GM23338 (cell line): ENCODE data around the gene NFATC3. TPM values are rescaled to one million over a fixed set of nuclear protein-coding genes. Genes with fewer than 3 reads are reported as not detected.

Experiments used
- ATAC-seq: fragments of 200-7000 bp; cut with Tn5 transposase; 3 replicates; pipeline ENCODE4 v1.9.1; 2020
- DNase-seq: peaks from one replicate; pipeline ENCODE4 v3.0.0-alpha.2; 2015; ENCODE audit warnings: low spot score
- H2AFZ ChIP-seq: fragments of 200-600 bp; sonication (generic); 2 replicates; pipeline ENCODE4 v1.8.0; 2016; ENCODE audit warnings: antibody characterized with exemption, mild to moderate bottlenecking, moderate library complexity
- H3F3A ChIP-seq: fragments of 200-600 bp; sonication (generic); replicated peaks from 2 replicates; pipeline ENCODE4 v1.8.0; 2017; ENCODE audit warnings: antibody characterized with exemption, mixed run types, low read depth
- H3K27ac ChIP-seq: fragments of 200-600 bp; sonication (generic); 2 replicates; pipeline ENCODE4 v1.6.1; 2016; ENCODE audit warnings: low read depth
- H3K27me3 ChIP-seq: fragments of 200-600 bp; sonication (generic); 2 replicates; pipeline ENCODE4 v1.8.0; 2016; ENCODE audit warnings: mild to moderate bottlenecking, mixed run types, moderate library complexity; ENCODE audit not compliant: insufficient read depth
- H3K36me3 ChIP-seq: fragments of 200-600 bp; sonication (generic); 2 replicates; pipeline ENCODE4 v1.8.0; 2016; ENCODE audit warnings: mild to moderate bottlenecking; ENCODE audit not compliant: insufficient read depth
- H3K4me1 ChIP-seq: fragments of 200-600 bp; sonication (generic); 2 replicates; pipeline ENCODE4 v1.8.0; 2016; ENCODE audit warnings: mild to moderate bottlenecking, moderate library complexity; ENCODE audit not compliant: insufficient read depth
- H3K4me2 ChIP-seq: fragments of 200-600 bp; sonication (generic); 2 replicates; pipeline ENCODE4 v1.7.1; 2017; ENCODE audit warnings: mixed run types
- H3K4me3 ChIP-seq: fragments of 200-600 bp; sonication (generic); 2 replicates; pipeline ENCODE4 v1.6.1; 2016; ENCODE audit warnings: mixed run types
- H3K79me2 ChIP-seq: fragments of 200-600 bp; sonication (generic); replicated peaks from 2 replicates; pipeline ENCODE4 v1.8.0; 2017; ENCODE audit warnings: mild to moderate bottlenecking; ENCODE audit not compliant: insufficient read depth
- H3K9me2 ChIP-seq: fragments of 200-600 bp; sonication (generic); 2 replicates; pipeline ENCODE4 v1.8.0; 2017; ENCODE audit not compliant: insufficient read depth
- H4K20me1 ChIP-seq: fragments of 200-600 bp; sonication (generic); replicated peaks from 2 replicates; pipeline ENCODE4 v1.8.0; 2017; ENCODE audit warnings: mild to moderate bottlenecking; ENCODE audit not compliant: insufficient read depth
- H3K27ac Mint-ChIP-seq: 2 replicates; pipeline ENCODE4 v1.8.0; 2020; ENCODE audit warnings: inconsistent platforms, mild to moderate bottlenecking, moderate library complexity, mixed read lengths
- H3K27me3 Mint-ChIP-seq: 3 replicates; pipeline ENCODE4 v1.8.0; 2022; ENCODE audit warnings: low read depth, mild to moderate bottlenecking, moderate library complexity, mixed read lengths, inconsistent platforms; ENCODE audit not compliant: insufficient read depth, poor library complexity
- H3K36me3 Mint-ChIP-seq: 3 replicates; pipeline ENCODE4 v1.8.0; 2021; ENCODE audit warnings: low read depth, mild to moderate bottlenecking, inconsistent platforms, moderate library complexity, mixed read lengths
- H3K4me1 Mint-ChIP-seq: 3 replicates; pipeline ENCODE4 v1.8.0; 2020; ENCODE audit warnings: mild to moderate bottlenecking, inconsistent platforms, mixed read lengths
- H3K4me3 Mint-ChIP-seq: 3 replicates; pipeline ENCODE4 v1.8.0; 2021; ENCODE audit warnings: moderate library complexity, mild to moderate bottlenecking, inconsistent platforms, mixed read lengths
- H3K9me3 Mint-ChIP-seq: 3 replicates; pipeline ENCODE4 v1.8.0; 2020; ENCODE audit warnings: moderate library complexity, mild to moderate bottlenecking, inconsistent platforms, mixed read lengths
- CREB1 ChIP-seq: fragments of 250-450 bp; sonication (Bioruptor Pico); IDR thresholded peaks from 2 replicates; pipeline ENCODE4 v1.5.0; 2020; ENCODE audit warnings: low read depth, mild to moderate bottlenecking, moderate library complexity
- EZH2 ChIP-seq: fragments of 200-600 bp; sonication (generic); IDR thresholded peaks from one replicate; pipeline ENCODE4 v1.8.0; 2017; ENCODE audit warnings: antibody characterized with exemption, mild to moderate bottlenecking, low read depth; ENCODE audit not compliant: unreplicated experiment
- EZH2phosphoT487 ChIP-seq: fragments of 200-600 bp; sonication (generic); IDR thresholded peaks from one replicate; pipeline ENCODE4 v1.8.1; 2018; ENCODE audit warnings: antibody characterized with exemption; ENCODE audit not compliant: unreplicated experiment
- JUNB ChIP-seq: IDR thresholded peaks from one replicate; pipeline ENCODE4 v1.6.1; 2016; ENCODE audit warnings: antibody characterized with exemption; ENCODE audit not compliant: unreplicated experiment
- NANOG ChIP-seq: IDR thresholded peaks from 2 replicates; pipeline ENCODE4 v1.6.1; 2016; ENCODE audit warnings: antibody characterized with exemption, borderline replicate concordance
- REST ChIP-seq: IDR thresholded peaks from one replicate; pipeline ENCODE4 v1.6.1; 2018; ENCODE audit warnings: antibody characterized with exemption; ENCODE audit not compliant: unreplicated experiment
- ZNF331 ChIP-seq: fragments of 250-450 bp; sonication (Bioruptor Pico); IDR thresholded peaks from 2 replicates; pipeline ENCODE4 v1.5.0; 2020; ENCODE audit warnings: low read depth, mild to moderate bottlenecking, moderate library complexity
- ZNF462 ChIP-seq: fragments of 250-450 bp; sonication (Bioruptor Pico); IDR thresholded peaks from 2 replicates; pipeline ENCODE4 v1.5.0; 2020; ENCODE audit warnings: mild to moderate bottlenecking, moderate library complexity
- polyA plus RNA-seq: library from polyadenylated mRNA; unstranded; fragments of >200 nt; fragmentation: Nextera tagmentation; extraction: Ambion mirVana; gene quantifications from 2 replicates; pipeline ENCODE4 v1.2.1, GENCODE V29; 2016
- total RNA-seq: library from RNA; depleted of rRNA; stranded (reverse); fragments of >200 nt; shearing (Covaris generic); gene quantifications from 2 replicates; pipeline ENCODE4 v1.2.3, GENCODE V29; 2014
- TF ChIP-seq, protein P1 (sequence below), 2 experiments: fragments of 200-600 bp in 1 of 2; sonication (generic) in 1 of 2; conservative IDR thresholded peaks; 2 replicates each; pipeline versions ENCODE4 v1.5.1 to v1.6.1; 2016 to 2017; ENCODE audit warnings: antibody characterized with exemption in 2 of 2, low read depth in 2 of 2, mild to moderate bottlenecking in 2 of 2, moderate library complexity in 1 of 2

Gene NFATC3
- total and polyA plus RNA-seq, 2 experiments from 2014 or later, result 9.2 to 40.9 TPM

- H3K9me3 Mint-ChIP-seq, result no peaks in the 10 kb centered on the region
- no peaks in the 10 kb centered on the region for H3K36me3 ChIP-seq
- no peak overlapping the region for H3K4me3 ChIP-seq
- peaks cover 9% of the 10 kb centered on the region for H3K27me3 Mint-ChIP-seq
- H3K36me3 Mint-ChIP-seq, result peaks cover 37% of the 10 kb centered on the region
- no peaks in the 10 kb centered on the region for H3K4me1 ChIP-seq
- no peaks in the 10 kb centered on the region for H3K79me2 ChIP-seq
- no peak for DNase-seq
- H3K4me3 Mint-ChIP-seq, result no peak overlapping the region
- no peak overlapping the region for H3K4me2 ChIP-seq
- no peaks in the 10 kb centered on the region for H3K4me1 Mint-ChIP-seq
- H3K27ac ChIP-seq, result no peak overlapping the region
- H2AFZ ChIP-seq, result no peak overlapping the region
- no peaks in the 10 kb centered on the region for H3K27me3 ChIP-seq
- 0 out of 2 replicates have a peak, but pooled peaks cover 2% of the 10 kb centered on the region for H3F3A ChIP-seq
- no peak overlapping the region for H3K27ac Mint-ChIP-seq
- H3K9me2 ChIP-seq, result no peaks in the 10 kb centered on the region
- no peaks in the 10 kb centered on the region; the same call in none of the 2 replicates for H4K20me1 ChIP-seq
- TF ChIP-seq EZH2 (no peak), CREB1 (no peak), NANOG (no peak), JUNB (no peak), ZNF331 (CRISPR knock-in tag) (no peak), ZNF462 (CRISPR knock-in tag) (no peak), EZH2phosphoT487 (no peak), REST (no peak)
- TF ChIP-seq, protein P1, sequence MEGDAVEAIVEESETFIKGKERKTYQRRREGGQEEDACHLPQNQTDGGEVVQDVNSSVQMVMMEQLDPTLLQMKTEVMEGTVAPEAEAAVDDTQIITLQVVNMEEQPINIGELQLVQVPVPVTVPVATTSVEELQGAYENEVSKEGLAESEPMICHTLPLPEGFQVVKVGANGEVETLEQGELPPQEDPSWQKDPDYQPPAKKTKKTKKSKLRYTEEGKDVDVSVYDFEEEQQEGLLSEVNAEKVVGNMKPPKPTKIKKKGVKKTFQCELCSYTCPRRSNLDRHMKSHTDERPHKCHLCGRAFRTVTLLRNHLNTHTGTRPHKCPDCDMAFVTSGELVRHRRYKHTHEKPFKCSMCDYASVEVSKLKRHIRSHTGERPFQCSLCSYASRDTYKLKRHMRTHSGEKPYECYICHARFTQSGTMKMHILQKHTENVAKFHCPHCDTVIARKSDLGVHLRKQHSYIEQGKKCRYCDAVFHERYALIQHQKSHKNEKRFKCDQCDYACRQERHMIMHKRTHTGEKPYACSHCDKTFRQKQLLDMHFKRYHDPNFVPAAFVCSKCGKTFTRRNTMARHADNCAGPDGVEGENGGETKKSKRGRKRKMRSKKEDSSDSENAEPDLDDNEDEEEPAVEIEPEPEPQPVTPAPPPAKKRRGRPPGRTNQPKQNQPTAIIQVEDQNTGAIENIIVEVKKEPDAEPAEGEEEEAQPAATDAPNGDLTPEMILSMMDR (conservative IDR thresholded peaks at IDR 0.05; ENCODE audit: low read depth in 2 of 2), result no peak
- no peak for ATAC-seq
Observed at GRCh38 chr16:68070249-68070730, 14.9 kb upstream of the NFATC3 start.
